Activated T-cell treated with anti-CD3 and anti-CD28 coated beads, Interleukin-2, amount 50 U/mL, for 1 hour (primary cell): ENCODE measurements around the gene FAM210A.

Source experiments
- DNase-seq: peaks from one replicate; pipeline ENCODE4 v3.0.0-alpha.2; 2020

Gene FAM210A

GRCh38 chr18:13642440-13642827 is 83.9 kb downstream of the FAM210A start:
- DNase-seq = no peak

GRCh38 chr18:13641551-13642439 is 84.6 kb downstream of the FAM210A start:
- no peak for DNase-seq

GRCh38 chr18:13640266-13640860 is 86.0 kb downstream of the FAM210A start:
- no peak for DNase-seq

- no peak for DNase-seq
Observed at GRCh38 chr18:13638719-13639595, 87.4 kb downstream of the FAM210A start.

- DNase-seq = no peak
Observed at GRCh38 chr18:13635046-13635445, 91.3 kb downstream of the FAM210A start.

- no peak for DNase-seq
Observed at GRCh38 chr18:13633700-13634099, 92.7 kb downstream of the FAM210A start.

- no peak for DNase-seq
Observed at GRCh38 chr18:13630716-13631268, 95.6 kb downstream of the FAM210A start.

- DNase-seq = no peak
Observed at GRCh38 chr18:13629841-13630715, 96.3 kb downstream of the FAM210A start.

- DNase-seq = no peak
Observed at GRCh38 chr18:13628211-13628610, 98.1 kb downstream of the FAM210A start.

- no peak for DNase-seq
Observed at GRCh38 chr18:13627639-13628038, 98.7 kb downstream of the FAM210A start.

GRCh38 chr18:13626544-13626908 is 99.8 kb downstream of the FAM210A start:
- DNase-seq = no peak

GRCh38 chr18:13625843-13626543 is 100.4 kb downstream of the FAM210A start:
- no peak for DNase-seq

GRCh38 chr18:13625355-13625754 is 101.0 kb downstream of the FAM210A start:
- no peak for DNase-seq

- no peak for DNase-seq
Observed at GRCh38 chr18:13624563-13625237, 101.7 kb downstream of the FAM210A start.

GRCh38 chr18:13623871-13624270 is 102.5 kb downstream of the FAM210A start:
- no peak for DNase-seq

- no peak for DNase-seq
Observed at GRCh38 chr18:13623348-13623747, 103.0 kb downstream of the FAM210A start.

- DNase-seq = no peak
Observed at GRCh38 chr18:13622751-13623150, 103.6 kb downstream of the FAM210A start.

GRCh38 chr18:13621886-13622619 is 104.3 kb downstream of the FAM210A start:
- DNase-seq = no peak

GRCh38 chr18:13621446-13621849 is 104.9 kb downstream of the FAM210A start:
- no peak for DNase-seq

GRCh38 chr18:13620818-13621445 is 105.4 kb downstream of the FAM210A start:
- DNase-seq = no peak
